ENCODE results near the gene PDE5A.
"Not testable (repeated sequence)": the region's sequence is repeated elsewhere in the genome, so short reads cannot be mapped to it uniquely, and the experiment has no call there.

PDE5A gene

DNA sequence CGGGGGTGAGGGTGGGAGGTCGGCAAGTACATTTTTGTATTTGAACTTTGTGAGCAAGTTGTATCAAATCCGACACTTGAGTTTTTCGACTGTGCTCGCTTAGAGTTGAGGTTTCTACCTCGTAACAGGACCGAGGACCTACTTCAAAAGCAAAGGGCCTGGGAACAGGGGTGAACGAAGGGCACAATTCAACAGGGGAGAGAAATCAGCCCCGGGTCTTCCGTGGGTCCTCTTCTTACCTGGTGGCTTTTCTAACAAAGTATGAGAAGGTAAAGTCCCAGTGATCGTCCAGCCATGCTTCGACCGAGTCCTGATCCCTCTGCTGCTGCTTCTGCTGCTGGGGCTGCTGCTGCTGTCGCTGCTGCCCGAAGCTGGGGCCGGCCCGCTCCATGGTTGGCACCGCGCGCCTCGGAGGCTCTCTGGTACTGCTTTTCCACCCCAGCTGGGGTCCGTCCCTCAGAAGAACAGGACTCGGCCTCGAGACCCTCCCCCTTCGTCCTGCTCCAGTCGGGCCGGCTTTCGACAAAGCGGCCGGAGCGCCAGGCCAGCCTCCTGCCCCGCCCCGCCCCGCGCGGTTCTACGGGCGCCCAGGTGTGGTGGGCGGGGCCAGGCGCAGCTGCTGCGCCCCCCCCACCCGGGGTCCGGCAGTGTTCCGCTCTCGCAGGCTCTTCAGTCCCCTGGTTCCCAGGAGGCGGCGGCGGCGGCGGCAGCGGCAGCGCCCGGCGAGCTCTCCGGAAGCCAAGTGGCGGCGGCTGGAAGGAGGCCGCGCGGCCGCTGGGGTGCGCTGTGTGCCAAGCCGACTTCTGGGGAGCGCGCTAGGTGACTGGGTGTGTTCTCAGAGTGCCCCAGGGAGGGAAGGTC, at the start of gene PDE5A:
PDE5A (minus strand) TSS at position 524 of the 861 bp plus-strand sequence; CDS start at position 391, 133 bp downstream.
- no peaks in the 10 kb centered on the region for H3K36me3 Mint-ChIP-seq (ENCODE audit: low read depth)
- H3K27ac Mint-ChIP-seq = no peak within 1 kb of the TSS
- peaks cover 25% of the 10 kb centered on the region for H3K4me1 Mint-ChIP-seq (ENCODE audit: low read depth)
- intact Hi-C loops (cut with micrococcal nuclease) = loop anchor here (1.0 to 5.0 kb wide), 4 partner anchors 8 to 421 kb away; no protein-coding TSS in a partner anchor
- H3K9me3 Mint-ChIP-seq = no peaks in the 10 kb centered on the region
- peak within 1 kb of the TSS; percentile 89 for H3K4me3 Mint-ChIP-seq
- H3K27me3 Mint-ChIP-seq = peaks cover 61% of the 10 kb centered on the region

DNA sequence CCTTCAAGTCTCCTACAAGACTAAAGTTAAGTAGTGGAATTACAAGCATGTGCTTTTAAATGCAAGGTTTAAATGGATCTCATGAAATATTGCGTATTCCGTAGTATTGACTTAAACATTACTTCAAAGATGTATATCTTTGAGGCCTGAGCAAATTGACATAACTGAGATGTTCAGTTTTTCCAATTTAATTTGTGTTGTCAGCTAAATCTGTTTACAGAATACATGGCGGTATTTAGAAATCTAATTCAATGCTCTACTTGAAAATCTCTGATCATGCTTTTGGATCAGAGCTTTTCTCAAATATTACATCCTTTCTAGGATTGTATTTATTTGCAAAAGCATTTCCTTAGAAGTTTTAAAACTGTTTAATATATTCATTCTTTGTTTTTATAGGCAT, 47.5 kb upstream of the PDE5A start:
- intact Hi-C loops (cut with micrococcal nuclease) = no loop called here
- H3K4me3 Mint-ChIP-seq = no peak overlapping the region
- H3K27me3 Mint-ChIP-seq = no peaks in the 10 kb centered on the region
- no peaks in the 10 kb centered on the region for H3K9me3 Mint-ChIP-seq
- no peak overlapping the region for H3K27ac Mint-ChIP-seq
- H3K4me1 Mint-ChIP-seq (ENCODE audit: low read depth) = no peaks in the 10 kb centered on the region
- no peaks in the 10 kb centered on the region for H3K36me3 Mint-ChIP-seq (ENCODE audit: low read depth)

DNA sequence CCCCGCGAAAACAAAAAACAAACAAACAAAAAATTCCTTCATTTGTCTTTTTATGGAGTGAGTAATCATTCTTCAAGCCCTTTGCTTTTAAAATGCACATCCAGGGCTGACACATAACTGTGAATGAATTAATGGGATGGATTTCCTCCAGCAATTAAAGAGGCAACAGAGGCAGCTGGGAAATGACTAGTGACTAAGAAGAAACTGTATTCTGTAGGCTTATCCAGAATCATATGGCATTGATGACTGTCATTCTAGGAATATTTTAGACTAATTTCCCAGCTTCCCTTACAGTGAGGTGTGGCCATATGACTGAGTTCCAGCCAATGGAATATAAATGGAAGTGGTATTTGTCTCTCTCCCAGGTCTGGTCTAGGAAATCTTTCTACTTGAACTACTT, 46.8 kb upstream of the PDE5A start:
- intact Hi-C loops (cut with micrococcal nuclease) = no loop called here
- Mint-ChIP-seq H3K36me3 (ENCODE audit: low read depth) (no peaks in the 10 kb centered on the region), H3K9me3 (no peaks in the 10 kb centered on the region)

GRCh38 chr4:119672938-119673337, 44.3 kb upstream of the PDE5A start:
- Mint-ChIP-seq H3K36me3 (ENCODE audit: low read depth) (no peaks in the 10 kb centered on the region), H3K27ac (no peak overlapping the region)
- intact Hi-C loops (cut with micrococcal nuclease) = no loop called here

More for the DNA sequence above, 46.8 kb upstream of the PDE5A start:
- Mint-ChIP-seq H3K4me1 (ENCODE audit: low read depth) (no peaks in the 10 kb centered on the region), H3K4me3 (no peak overlapping the region), H3K27ac (no peak overlapping the region), H3K27me3 (no peaks in the 10 kb centered on the region)

GRCh38 chr4:119672086-119672485, 43.5 kb upstream of the PDE5A start:
- no peak overlapping the region for H3K27ac Mint-ChIP-seq
- H3K27me3 Mint-ChIP-seq = no peaks in the 10 kb centered on the region
- intact Hi-C loops (cut with micrococcal nuclease) = no loop called here
- no peak overlapping the region for H3K4me3 Mint-ChIP-seq
- no peaks in the 10 kb centered on the region for H3K36me3 Mint-ChIP-seq (ENCODE audit: low read depth)
- no peaks in the 10 kb centered on the region for H3K4me1 Mint-ChIP-seq (ENCODE audit: low read depth)
- H3K9me3 Mint-ChIP-seq = no peaks in the 10 kb centered on the region

More at GRCh38 chr4:119672938-119673337, 44.3 kb upstream of the PDE5A start:
- no peaks in the 10 kb centered on the region for H3K9me3 Mint-ChIP-seq
- H3K4me3 Mint-ChIP-seq = no peak overlapping the region
- no peaks in the 10 kb centered on the region for H3K27me3 Mint-ChIP-seq
- H3K4me1 Mint-ChIP-seq (ENCODE audit: low read depth) = no peaks in the 10 kb centered on the region

DNA sequence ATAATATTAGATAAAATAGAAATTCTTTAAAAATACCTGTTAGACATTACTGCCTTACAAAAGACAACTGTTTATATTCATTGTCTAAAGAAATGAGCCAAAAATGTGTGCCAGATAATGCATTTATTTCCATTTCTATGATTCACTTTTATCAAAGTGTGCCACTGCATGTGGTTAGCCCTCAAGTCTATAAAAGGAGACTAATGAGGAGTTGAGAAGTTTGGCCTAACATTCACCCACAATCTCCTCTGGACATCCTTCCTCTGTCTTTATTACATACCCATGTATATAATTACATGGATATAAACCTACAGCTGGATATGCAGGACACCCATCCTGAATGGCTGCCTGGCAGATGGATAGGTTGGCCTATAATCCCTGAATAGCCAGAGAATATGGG, 42.6 kb upstream of the PDE5A start:
- no peak overlapping the region for H3K27ac Mint-ChIP-seq
- intact Hi-C loops (cut with micrococcal nuclease) = no loop called here
- H3K36me3 Mint-ChIP-seq (ENCODE audit: low read depth) = no peaks in the 10 kb centered on the region
- no peaks in the 10 kb centered on the region for H3K27me3 Mint-ChIP-seq
- no peaks in the 10 kb centered on the region for H3K4me1 Mint-ChIP-seq (ENCODE audit: low read depth)
- no peak overlapping the region for H3K4me3 Mint-ChIP-seq
- H3K9me3 Mint-ChIP-seq = no peaks in the 10 kb centered on the region

DNA sequence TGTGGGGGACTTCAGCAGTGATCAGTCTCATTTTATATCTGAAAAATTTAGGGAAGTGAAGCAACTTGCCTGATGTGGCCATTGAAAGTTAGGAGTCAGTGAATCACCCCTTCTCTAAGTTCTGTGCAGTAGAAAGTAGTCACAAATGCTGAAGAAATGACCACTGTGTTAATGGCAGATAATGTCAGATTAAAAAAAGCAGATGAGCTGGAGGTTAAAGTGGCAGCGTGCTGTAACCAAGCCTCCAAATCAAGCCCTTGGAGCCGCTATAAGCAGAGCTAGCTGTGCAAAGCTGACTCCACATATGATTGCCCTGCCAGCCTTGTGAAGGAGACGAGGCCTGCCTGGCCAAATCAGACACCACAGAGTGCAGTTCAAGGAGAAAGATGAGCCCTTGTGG, 39.2 kb upstream of the PDE5A start:
- intact Hi-C loops (cut with micrococcal nuclease) = no loop called here
- Mint-ChIP-seq H3K4me3 (no peak overlapping the region), H3K36me3 (ENCODE audit: low read depth) (no peaks in the 10 kb centered on the region), H3K9me3 (peaks cover 3% of the 10 kb centered on the region), H3K4me1 (ENCODE audit: low read depth) (no peaks in the 10 kb centered on the region), H3K27ac (no peak overlapping the region), H3K27me3 (no peaks in the 10 kb centered on the region)

GRCh38 chr4:119666653-119667091, 38.1 kb upstream of the PDE5A start:
- Mint-ChIP-seq H3K9me3 (peaks cover 9% of the 10 kb centered on the region), H3K4me3 (no peak overlapping the region), H3K36me3 (ENCODE audit: low read depth) (no peaks in the 10 kb centered on the region)

DNA sequence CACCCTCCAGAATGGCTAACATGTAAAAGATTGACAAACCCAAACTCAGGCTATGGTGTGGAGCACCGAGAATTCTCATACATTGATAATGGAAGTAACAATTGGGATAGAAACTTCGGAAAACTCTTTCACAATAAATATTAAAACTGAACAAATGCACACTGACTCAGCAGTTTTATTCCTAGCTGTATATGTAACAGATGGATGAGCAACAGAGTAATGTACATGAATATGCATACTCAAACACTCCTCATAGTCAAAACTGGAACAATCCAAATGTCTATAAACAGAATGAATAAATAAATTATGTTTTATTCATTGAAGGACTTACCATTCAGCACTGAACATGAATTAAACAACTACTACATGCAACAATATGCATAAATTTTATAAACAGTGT, 37.1 kb upstream of the PDE5A start:
- Mint-ChIP-seq H3K4me1 (ENCODE audit: low read depth) (no peaks in the 10 kb centered on the region), H3K27me3 (no peaks in the 10 kb centered on the region), H3K27ac (no peak overlapping the region), H3K9me3 (peaks cover 9% of the 10 kb centered on the region), H3K36me3 (ENCODE audit: low read depth) (no peaks in the 10 kb centered on the region), H3K4me3 (no peak overlapping the region)
- intact Hi-C loops (cut with micrococcal nuclease) = no loop called here

More at GRCh38 chr4:119666653-119667091, 38.1 kb upstream of the PDE5A start:
- Mint-ChIP-seq H3K4me1 (ENCODE audit: low read depth) (no peaks in the 10 kb centered on the region), H3K27me3 (no peaks in the 10 kb centered on the region), H3K27ac (no peak overlapping the region)
- intact Hi-C loops (cut with micrococcal nuclease) = no loop called here

DNA sequence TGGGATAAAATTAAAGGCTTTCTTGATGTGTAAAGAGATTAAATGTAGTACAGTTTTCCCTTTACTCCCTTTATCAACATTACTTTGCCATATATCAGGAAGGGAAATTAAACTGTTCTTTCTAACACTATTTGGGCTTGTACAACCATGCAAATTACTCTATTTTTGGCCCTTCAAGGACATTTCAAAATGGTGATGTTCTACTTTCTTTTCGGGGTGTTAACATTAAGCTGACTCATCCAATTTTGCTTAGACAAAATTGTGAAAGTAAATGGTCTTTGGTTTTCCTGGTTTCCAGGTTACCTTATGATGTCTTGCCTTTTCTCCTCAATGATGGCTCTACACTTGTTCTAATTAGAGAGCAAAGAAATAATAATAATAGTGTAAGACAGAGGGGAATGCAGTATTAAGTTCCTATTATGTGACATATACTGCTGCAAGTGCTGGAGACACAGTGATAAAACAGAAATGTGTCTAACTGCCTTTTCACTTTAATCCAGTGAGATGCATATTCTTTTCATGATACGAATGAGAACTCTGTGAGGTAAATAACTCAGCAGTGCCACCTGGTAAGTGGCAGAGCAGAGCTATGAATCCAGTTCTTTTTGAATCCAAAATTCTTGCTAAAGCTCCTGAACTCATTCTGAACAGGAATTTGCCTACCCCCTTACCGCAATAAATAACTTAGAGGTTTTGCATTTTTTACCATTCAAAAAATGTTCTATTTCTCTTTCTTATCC, 35.7 kb upstream of the PDE5A start:
- H3K9me3 Mint-ChIP-seq = peaks cover 9% of the 10 kb centered on the region
- intact Hi-C loops (cut with micrococcal nuclease) = no loop called here
- no peaks in the 10 kb centered on the region for H3K4me1 Mint-ChIP-seq (ENCODE audit: low read depth)
- H3K27me3 Mint-ChIP-seq = no peaks in the 10 kb centered on the region
- H3K36me3 Mint-ChIP-seq (ENCODE audit: low read depth) = no peaks in the 10 kb centered on the region
- H3K4me3 Mint-ChIP-seq = no peak overlapping the region
- H3K27ac Mint-ChIP-seq = no peak overlapping the region

GRCh38 chr4:119663160-119663788, 34.7 kb upstream of the PDE5A start:
- intact Hi-C loops (cut with micrococcal nuclease) = no loop called here
- Mint-ChIP-seq H3K4me3 (no peak overlapping the region), H3K36me3 (ENCODE audit: low read depth) (no peaks in the 10 kb centered on the region), H3K9me3 (peaks cover 9% of the 10 kb centered on the region), H3K4me1 (ENCODE audit: low read depth) (no peaks in the 10 kb centered on the region), H3K27me3 (no peaks in the 10 kb centered on the region), H3K27ac (no peak overlapping the region)

- H3K27me3 Mint-ChIP-seq; H3K9me3 Mint-ChIP-seq; intact Hi-C loops (cut with micrococcal nuclease); H3K4me1 Mint-ChIP-seq (ENCODE audit: low read depth); H3K36me3 Mint-ChIP-seq (ENCODE audit: low read depth); H3K27ac Mint-ChIP-seq; H3K4me3 Mint-ChIP-seq: not testable (repeated sequence)
These were observed 34.0 kb upstream of the PDE5A start for GRCh38 chr4:119662612-119663011.

DNA sequence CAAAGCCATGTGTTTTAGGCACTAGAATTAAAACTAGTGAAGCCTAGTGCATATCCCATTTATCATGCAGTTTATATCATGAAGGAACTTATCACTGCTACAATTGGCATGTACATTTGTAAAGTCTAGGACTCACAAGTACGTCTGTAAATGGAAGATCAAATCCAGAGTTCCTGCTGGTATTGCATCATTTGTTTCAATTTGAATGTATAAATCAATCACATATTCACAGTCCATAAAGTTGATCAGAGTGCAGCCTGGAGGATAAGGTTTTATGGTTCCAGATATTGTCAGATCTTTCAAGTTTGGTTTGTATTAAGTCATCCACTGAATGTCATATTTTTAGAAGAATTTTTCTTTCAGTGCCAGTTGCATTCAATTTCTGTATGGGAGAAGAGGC, 32.6 kb upstream of the PDE5A start:
- Mint-ChIP-seq H3K9me3 (peaks cover 9% of the 10 kb centered on the region), H3K36me3 (ENCODE audit: low read depth) (no peaks in the 10 kb centered on the region)

GRCh38 chr4:119659576-119659975, 31.0 kb upstream of the PDE5A start:
- no peaks in the 10 kb centered on the region for H3K27me3 Mint-ChIP-seq
- no peaks in the 10 kb centered on the region for H3K4me1 Mint-ChIP-seq (ENCODE audit: low read depth)
- intact Hi-C loops (cut with micrococcal nuclease) = no loop called here
- H3K36me3 Mint-ChIP-seq (ENCODE audit: low read depth) = no peaks in the 10 kb centered on the region
- no peak overlapping the region for H3K27ac Mint-ChIP-seq
- peaks cover 9% of the 10 kb centered on the region for H3K9me3 Mint-ChIP-seq
- H3K4me3 Mint-ChIP-seq = no peak overlapping the region

More for the DNA sequence above, 32.6 kb upstream of the PDE5A start:
- intact Hi-C loops (cut with micrococcal nuclease) = no loop called here
- Mint-ChIP-seq H3K27ac (no peak overlapping the region), H3K4me1 (ENCODE audit: low read depth) (no peaks in the 10 kb centered on the region), H3K4me3 (no peak overlapping the region), H3K27me3 (no peaks in the 10 kb centered on the region)
